T-helper 22 cell (primary cell): ENCODE data around the gene CD84.

ENCODE experiments used
- DNase-seq: peaks from one replicate; pipeline ENCODE4 v3.0.0-alpha.2; 2020; ENCODE audit warnings: low read depth

Gene CD84, protein sequence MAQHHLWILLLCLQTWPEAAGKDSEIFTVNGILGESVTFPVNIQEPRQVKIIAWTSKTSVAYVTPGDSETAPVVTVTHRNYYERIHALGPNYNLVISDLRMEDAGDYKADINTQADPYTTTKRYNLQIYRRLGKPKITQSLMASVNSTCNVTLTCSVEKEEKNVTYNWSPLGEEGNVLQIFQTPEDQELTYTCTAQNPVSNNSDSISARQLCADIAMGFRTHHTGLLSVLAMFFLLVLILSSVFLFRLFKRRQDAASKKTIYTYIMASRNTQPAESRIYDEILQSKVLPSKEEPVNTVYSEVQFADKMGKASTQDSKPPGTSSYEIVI

DNA sequence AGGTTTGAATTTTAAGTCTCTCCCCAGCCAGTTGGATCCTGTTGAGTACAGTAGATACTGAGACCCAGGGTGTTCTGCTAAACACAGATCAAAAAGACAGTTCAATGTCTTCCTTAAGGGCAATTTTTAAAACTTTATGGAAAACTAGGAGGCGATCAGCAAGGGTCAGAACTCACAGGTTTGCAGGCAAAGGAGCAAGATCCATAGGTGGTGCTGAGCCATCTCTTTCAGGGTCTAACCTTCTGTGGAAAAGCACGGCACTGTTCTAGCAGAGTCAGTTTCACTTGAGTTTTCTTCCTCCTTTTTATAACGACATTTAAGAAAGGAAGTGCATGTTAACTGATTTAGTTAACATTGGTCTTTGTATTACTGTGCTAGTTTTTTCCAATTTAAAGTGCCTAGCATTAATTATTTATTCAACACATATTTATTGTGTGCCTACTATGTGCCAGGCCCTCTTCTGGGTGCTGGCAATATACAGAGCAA, at the start of gene CD84:
TSS of gene CD84 (minus strand) at position 281 of the 486 bp plus-strand sequence. CDS start at position 222, 59 bp downstream.
- no peak for DNase-seq

DNA sequence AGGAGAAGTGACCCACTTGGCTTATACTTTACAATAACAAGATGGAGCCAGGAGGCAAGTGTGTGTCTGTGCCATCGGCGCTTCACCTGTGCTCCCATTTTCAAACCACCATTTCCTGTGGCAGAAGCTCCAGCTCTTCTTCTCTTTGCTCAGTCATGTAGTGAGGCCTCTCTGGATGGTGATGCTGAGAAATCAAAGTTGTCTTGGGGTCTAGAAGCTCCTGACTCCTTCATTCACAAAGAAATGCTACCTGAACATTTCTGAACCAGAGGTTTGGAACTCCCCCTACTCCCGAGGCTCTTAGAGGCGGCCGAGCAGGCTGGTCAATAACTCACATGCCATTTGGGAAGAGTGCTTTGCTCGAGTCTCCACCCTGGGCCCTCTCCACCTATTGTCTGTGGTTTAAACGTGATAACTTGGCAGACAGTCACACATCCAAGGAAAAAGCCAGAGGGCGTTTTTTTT, 49.5 kb upstream of the CD84 start:
- DNase-seq = peak; percentile 26

DNA sequence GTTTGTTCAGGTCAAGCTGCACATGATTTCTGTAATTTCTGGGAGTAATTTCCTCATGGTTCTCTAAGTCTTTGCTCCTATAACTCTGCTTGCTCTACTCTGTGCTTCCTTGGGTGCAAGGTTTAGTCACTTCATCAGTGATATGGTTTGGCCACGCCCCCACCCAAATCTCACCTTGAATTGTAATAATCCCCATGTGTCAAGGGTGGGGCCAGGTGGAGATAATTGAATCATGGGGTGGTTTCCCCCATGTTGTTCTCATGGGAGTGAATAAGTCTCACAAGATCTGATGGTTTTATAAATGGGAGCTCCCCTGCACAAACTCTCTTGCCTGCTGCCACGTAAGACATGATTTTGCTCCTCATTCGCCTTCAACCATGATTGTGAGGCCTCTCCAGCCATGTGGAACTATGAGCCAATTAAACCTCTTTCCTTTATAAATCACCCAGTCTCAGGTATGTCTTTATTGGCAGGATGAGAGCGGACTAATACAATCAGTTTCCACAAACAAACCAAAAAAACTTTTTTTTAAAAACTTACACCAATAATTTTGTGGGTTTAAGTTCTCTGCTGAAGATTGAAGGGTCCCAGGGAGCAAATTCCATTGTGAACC, 48.5 kb upstream of the CD84 start:
- peak; percentile 30 for DNase-seq

DNA sequence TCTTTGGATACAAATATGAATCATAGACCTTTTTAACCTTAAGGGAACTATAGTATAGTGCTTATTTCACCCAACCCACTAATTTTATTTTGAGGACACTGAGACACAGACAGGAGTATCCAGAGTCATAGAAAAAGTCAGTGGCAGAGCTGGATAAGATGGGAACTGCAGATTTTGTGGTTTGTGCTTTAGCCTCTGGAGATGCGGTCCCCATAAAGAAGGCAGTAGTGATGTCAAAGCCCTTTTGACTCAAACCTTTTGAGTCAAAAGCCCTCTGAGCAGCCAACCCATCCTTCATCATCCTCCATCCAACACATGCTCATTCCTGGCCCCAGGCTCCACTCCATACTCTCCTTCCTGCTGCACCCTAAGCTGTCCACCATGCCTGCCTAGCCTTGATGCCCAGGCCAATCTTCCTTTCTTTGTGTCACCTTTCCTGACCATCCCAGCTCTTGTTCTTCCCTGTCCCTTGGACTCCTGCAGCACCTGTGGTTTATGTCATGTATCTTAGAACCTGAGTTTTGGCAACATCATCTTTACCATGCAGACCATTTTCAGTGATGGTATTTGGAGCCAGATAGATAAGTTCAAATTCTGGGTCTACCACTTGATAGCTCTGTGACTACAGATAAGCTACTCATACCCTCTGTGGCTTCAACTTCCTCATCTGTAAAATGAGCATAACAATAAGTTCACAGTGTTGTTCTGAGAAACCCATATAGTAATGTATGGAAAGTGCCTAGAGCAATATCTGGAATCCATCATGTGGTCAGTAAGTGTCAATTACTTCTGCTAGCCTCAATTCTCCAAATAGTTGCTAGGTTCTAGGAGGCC, 47.4 kb upstream of the CD84 start:
- DNase-seq = no peak

DNA sequence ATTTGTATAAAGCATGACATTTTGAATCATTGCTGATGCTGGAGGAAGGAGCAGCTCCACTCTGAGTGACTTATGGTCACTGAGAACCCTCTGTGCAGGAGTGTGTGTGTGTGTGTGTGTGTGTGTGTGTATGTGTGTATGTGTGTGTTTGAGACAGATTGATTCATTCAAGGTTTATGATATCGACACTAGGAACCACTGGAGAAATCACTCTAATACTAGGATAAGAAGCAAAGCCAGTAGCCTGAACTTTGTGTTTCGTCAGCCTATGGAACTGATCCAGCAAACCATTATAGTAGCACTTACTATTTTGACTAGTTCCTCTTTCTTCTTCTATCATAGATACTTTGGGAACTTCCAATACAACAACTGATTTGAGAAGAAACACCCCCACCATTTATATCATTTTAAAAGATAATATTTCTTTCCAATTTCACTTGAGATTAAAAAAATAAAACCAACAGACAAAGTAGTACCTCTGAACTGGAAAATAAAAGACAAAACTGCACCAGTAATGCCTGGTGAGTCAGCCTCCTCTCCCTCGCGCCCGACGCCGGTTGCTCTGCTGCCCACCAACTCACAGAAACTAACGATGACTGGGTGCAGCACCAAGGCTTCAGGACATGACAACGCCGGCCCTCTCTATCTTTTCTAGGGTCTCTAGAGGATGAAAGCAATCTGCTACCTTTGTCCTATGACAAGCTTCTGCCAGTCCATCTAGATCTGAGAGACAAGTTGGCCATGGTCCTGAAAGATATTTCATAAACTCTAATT, 46.6 kb upstream of the CD84 start:
- peak; percentile 32 for DNase-seq

DNA sequence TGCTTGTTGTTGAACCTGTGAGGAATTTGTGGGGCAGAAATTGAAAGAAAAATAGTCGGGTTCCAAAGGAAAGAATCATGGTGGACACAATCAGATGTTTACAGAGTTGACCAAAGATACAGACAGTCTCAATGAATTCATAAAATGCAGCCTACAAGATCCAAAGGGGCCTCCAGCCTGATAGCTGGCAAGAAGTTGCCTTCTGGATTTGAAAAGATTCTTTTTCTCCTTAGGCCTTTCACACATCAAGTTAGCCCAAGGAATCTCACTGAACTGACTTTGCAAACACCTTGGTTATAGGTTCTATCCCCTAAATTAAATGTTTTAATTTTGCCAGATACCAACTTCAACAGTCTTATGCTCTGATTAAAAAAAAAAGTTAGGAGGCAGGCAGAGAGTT, 46.0 kb upstream of the CD84 start:
- DNase-seq = no peak

DNA sequence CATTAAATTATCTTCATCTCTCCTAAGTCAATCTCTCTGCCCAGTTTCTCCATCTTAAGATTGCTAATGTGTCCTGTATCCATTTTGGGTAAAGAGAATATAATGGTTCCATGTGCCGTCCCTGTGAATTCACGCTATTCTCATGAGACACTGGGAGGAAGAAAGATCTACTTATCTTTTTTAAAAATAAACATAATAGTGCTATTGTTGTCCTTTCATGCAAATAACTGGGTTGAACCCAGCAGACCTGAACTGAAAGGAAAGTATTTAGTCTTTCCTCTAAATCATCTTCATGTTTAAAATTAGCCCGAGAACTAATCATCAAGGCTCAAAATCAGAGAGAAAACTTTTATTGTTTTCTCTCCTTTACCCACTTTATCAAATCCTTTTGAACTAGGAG, 45.2 kb upstream of the CD84 start:
- no peak for DNase-seq

DNA sequence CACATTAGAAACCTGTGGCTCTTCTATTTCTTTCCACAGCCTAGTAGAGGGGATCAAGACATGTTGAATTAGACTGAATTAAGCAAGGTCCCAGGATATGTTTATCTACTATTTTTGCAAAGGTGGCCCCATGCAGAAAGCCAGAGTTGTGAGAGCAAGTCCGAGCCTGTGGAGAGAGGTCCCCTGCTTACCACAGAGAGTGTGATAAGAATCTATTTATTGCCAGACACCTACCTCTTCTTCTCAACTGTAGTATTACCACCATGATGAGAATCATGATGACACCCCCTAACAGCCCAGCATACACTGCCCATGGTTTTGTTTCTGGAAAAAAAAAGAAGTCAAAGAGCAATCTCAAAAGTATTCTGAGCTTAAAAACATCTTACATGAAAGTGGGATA, 44.6 kb upstream of the CD84 start:
- DNase-seq = no peak

DNA sequence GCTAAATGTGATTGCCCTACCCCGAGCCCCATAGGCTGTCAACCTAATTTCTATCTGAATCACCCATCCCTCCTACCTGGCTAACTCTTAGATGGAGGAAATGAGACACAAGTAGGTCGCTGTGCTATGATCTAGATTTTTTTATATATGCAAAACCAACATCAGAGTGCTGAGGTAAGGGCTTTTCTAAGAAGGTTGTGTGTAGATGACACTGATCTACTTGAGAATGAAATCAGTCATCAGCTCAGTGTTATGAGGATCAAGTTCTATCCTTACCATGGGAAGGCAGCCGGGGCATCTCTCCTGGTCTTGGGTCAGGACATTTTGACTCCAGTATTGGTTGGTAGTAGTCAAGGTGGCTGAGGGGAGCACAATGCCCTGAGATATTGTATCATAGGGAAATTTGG, 43.9 kb upstream of the CD84 start:
- peak; percentile 31 for DNase-seq

DNA sequence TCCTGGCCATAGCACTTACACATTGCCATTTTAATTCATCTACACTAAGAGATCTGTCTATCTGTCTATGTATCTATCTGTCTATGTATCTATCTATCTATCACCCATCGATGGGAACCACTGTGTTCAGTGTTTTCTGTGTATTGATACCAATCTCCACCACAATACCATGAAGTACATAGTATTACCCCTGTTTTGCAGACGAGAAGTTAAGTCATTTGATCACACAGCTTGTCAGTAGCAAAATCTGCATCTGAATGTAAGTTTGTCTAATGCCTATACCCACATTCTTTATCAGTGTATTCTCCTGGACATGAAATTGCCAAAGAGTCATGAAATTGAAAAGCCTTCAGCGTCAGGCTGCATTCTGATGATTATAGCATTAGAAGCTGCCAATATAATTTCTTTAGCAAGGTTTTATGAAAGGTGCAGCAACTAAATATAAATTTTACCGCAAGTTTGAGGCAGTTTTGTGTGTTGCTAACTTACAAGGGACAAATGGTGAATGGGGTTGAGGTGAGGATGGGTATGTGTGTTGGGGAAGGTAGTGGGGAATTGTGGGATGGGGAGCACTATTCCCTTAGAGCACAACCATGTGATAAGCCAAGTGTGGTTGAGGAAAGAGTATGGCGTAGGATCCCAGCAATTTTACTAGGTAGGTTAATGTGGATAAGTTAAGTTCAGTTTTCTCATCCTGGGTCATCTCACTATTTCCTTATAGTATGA, 43.4 kb upstream of the CD84 start:
- DNase-seq = no peak

DNA sequence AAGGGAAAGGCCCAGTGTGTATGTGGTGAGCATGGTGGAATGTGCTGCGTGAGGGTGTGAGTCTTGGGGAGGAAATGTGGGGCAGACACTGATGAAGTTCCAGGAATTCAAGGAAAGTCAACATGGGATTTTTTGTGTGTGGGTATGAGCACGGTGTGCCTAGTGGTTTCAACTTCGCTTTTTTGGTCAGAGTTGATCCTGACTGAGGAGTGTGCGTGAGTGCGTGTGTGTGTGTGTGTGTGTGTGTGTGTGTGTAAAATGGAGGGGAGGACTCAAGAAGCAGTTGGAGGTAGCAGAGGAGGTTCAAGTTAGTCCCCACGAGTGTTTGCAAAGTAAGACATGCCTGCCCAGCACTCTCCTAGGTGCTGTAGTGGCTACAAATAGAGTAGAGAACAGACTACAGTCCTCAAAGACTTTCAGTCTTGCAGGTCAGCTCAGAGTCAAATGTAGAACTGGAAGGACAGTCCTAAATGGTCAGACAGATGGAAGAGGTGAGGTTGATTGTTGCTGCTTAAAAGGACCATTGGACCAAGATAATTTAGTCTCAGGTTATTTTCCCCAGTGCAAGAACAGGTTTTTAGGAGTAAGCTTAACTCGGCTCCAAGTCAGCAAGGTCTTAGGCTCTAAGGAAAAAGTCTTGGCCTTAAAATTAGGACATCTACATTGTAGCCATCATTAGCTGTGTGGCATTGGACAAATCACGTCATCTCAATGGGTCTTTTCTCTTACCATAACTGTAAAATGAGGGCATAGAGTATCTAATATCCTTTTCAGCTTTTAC, 42.5 kb upstream of the CD84 start:
- no peak for DNase-seq

DNA sequence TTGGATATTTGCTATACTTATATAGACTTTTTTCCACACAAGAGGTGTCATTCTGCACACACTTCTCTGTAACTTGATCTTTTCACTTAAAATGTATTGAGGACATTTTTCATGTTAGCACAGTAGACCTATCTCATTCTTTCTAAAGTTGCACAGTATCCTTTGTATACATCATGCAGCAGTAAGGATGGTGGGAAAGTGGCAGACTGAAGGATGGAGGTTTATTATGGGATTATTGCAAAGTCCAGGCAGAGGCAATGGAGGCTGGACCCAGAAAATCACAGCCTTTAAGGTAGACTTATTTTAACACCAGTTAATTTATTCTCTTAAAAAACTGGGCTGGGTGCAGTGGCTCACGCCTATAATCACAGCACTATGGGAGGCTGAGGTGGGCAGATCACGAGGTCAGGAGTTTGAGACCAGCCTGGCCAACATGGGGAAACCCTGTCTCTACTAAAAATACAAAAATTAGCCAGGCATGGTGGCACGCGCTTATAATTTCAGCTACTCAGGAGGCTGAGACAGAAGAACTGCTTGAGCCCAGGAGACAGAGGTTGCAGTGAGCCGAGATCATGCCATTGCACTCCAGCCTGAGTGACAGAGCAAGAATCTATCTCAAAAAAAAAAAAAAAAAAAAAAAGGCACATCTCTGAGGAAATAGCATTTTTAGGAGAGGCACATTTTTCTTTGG, 41.8 kb upstream of the CD84 start:
- DNase-seq = no peak

DNA sequence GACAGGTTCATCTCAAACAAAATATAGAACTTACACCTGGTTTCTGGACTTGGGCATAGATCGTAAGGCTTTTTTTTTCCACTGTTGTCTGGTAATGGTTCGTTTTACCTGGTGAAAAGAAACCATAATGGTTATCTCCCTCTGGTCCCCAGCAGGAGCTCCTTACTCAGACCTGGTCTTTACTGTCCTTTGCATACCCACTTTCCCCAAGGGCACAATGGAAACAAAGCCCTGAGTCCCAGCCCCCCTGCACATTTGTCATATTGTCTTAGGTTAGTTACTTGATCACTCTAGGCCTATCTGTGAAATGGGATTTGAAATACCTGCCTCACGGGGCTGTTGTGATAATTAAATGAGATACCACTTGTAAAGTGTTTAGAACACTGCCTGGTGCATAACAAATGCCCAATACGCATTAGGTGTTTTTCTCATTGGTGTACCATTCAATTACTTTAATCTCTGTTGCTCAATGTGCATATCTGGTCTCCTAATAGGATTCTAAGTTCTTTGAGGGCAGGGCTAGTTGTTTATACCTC, 40.5 kb upstream of the CD84 start:
- DNase-seq = no peak

DNA sequence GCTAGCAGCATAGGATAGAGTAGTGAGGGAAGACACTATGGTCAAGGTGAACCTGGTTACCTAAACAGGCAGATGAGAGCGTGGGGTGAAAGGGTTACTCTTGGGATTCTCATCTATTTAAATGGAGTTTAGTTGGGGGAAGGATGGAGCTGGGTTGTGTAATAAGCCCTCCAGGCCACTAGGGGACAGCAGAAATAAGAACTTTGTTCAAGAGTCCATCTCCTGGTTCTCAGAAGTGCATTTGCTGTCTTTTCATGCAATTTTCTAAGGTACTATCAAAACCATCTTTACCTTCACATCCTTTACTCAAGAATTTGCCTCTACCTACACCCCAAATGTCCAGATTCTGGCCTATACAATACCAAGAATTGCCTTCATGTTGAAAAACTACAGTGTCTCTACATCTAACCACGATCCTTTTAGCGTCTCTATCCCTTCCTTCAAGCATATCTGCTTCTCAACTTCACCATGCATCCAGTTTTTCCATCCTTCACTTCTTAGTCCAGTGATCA, 39.5 kb upstream of the CD84 start:
- DNase-seq = no peak

DNA sequence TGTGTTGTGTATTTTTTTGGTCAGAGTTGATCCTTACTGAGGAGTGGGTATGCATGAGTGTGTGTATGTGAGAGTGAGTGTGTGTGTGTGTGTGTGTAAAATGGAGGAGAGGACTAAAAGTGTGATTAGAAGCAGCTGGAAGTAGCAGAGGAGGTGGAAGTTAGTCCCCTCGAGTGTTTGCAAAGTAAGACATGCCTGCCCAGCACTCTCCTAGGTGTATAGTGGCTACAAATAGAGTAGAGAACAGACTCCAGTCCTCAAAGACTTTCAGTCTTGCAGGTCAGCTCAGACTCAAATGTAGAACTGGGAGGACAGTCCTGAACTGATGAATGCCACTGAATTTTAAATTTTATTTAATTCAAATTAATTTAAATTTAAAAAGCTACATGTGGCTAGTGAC, 39.0 kb upstream of the CD84 start:
- no peak for DNase-seq

DNA sequence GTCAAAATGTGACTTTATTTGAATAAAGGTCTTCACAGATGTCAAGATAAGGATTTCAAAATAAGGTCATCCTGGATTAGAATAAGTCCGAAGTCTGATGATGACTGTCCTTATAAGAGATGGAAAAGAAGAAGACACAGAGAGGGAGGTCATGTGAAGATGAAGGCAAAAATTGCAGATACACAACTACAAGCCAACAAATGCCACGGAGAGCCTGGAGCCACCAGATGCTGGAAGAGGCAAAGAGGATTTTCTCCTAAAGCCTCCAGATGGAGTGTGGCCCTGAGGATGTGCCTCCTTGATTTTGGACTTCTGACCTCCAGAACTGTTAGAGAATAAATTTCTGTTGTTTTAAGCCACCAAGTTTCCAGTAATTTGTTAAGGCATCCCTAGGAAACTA, 36.4 kb upstream of the CD84 start:
- DNase-seq = no peak

DNA sequence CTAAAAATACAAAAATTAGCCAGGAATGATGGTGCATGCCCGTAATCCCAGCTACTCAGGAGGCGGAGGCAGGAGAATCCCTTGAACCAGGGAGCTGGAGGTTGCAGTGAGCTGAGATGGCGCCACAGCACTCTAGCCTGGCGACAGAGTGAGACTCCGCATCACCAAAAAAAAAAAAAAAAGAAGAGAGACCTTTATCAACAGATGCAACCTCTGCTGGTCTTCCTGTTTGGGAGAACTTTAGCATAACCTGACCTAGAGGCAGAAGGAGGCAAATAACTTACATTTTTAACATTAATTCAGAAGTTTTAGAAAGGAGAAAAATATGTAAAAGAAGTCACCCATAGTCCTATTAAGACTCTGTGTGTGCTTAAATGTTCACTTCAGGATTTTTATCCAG, 35.1 kb upstream of the CD84 start:
- no peak for DNase-seq

DNA sequence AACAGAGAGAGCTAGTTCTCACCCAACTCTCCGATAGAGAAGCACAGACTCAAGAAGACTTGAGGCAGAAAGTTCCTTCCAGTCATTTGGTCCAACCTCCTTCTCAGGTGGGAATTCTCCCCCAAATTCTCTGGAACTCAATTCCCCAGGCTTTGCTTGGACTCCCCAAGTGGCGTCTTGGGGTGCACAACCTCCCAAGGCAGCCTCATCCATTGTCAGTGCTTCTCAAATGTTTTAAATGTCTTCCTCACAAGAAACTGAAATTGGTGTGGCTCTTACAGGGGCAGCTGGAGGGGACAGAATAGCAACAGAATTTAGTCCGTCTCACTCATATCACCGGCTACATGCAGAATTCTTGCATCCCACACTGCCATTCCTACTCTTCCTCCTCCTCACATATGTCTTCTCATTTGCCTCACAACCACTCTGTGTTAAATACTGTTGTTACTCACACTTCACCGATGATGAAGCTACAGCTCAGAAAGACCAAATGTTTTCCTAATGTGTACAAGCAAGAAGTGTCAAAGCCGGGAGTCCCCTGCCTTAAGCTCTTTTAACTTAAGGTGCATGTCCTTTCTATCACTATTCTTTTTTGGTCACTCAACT, 33.4 kb upstream of the CD84 start:
- DNase-seq = no peak
